HepG2 (cell line): ENCODE measurements around the gene CNEP1R1. TPM values are rescaled to one million over a fixed set of nuclear protein-coding genes. Genes with fewer than 3 reads are reported as not detected.
A peak's percentile ranks its signal among the peaks of the same experiment; 100 is the strongest.

Source experiments
- ATAC-seq: fragments of 200-7000 bp; cut with Tn5 transposase; 3 replicates; pipeline ENCODE4 v1.9.1; 2020; ENCODE audit warnings: mild to moderate bottlenecking, moderate library complexity
- BruUV-seq: library from RNA; stranded (reverse); fragments of 400-500 nt; replicated peaks from 2 replicates; lab custom pipeline; 2021; lab: Mats Ljungman, UMichigan
- CTCF ChIA-PET: fragments of 300-600 bp; formaldehyde crosslinking; extraction: SDS; loops from one replicate; lab custom pipeline; 2021; ENCODE audit warnings: low total read pairs, inconsistent platforms, low intra/inter-chr PET ratio; lab: Yijun Ruan, JAX
- POLR2A ChIA-PET: fragments of 350-600 bp; sonication (Branson Sonifier 250); formaldehyde crosslinking; loops from one replicate; lab custom pipeline; 2020; ENCODE audit warnings: antibody characterized with exemption, inconsistent platforms; lab: Yijun Ruan, JAX
- DNase-seq: peaks from one replicate; pipeline ENCODE4 v3.0.0-alpha.2; 2015; ENCODE audit warnings: low spot score
- FAIRE-seq: peaks from 3 replicates; lab custom pipeline; 2011; peaks lifted over from hg19 to GRCh38; lab: Jason Lieb, UNC
- H2AFZ ChIP-seq: one replicate; pipeline ENCODE4 v1.6.1; 2011; ENCODE audit warnings: low read length, inconsistent platforms
- H3K27ac ChIP-seq: fragments of 300-600 bp; 3 replicates; pipeline ENCODE4 v1.8.0; 2011; ENCODE audit warnings: mixed run types, mild to moderate bottlenecking, mixed read lengths, low read length, inconsistent platforms; ENCODE audit not compliant: insufficient read depth; ENCODE audit errors: extremely low read length
- H3K27me3 ChIP-seq, 2 experiments: fragments of 200-600 bp in 1 of 2; 2 replicates in 1 of 2; 3 replicates in 1 of 2; pipeline versions ENCODE4 v1.6.0 to v1.8.0; 2011; ENCODE audit warnings: low read length in 2 of 2, mild to moderate bottlenecking in 2 of 2, moderate library complexity in 2 of 2, inconsistent platforms in 1 of 2; ENCODE audit not compliant: insufficient read depth in 2 of 2, control insufficient read depth in 1 of 2
- H3K36me3 ChIP-seq, 2 experiments: fragments of 200-600 bp in 1 of 2; replicated peaks in 1 of 2; 2 replicates in 1 of 2; 3 replicates in 1 of 2; pipeline versions ENCODE4 v1.5.1 to v1.8.0; 2011; ENCODE audit warnings: low read length in 2 of 2, inconsistent platforms in 1 of 2; ENCODE audit not compliant: insufficient read depth in 2 of 2, control insufficient read depth in 1 of 2
- H3K4me1 ChIP-seq: 2 replicates; pipeline ENCODE4 v1.5.1; 2012; ENCODE audit warnings: low read length, inconsistent platforms; ENCODE audit not compliant: insufficient read depth
- H3K4me2 ChIP-seq: 2 replicates; pipeline ENCODE4 v1.6.0; 2011; ENCODE audit warnings: low read depth, low read length, inconsistent platforms
- H3K4me3 ChIP-seq, 3 experiments: fragments of 200-600 bp in 1 of 3; sonication (generic), shearing (Covaris generic) in 1 of 3; replicated peaks in 1 of 3; 2 replicates each; pipeline ENCODE4 v1.5.1; 2011 to 2016; ENCODE audit warnings: low read length in 3 of 3, inconsistent platforms in 2 of 3, low read depth in 2 of 3, mild to moderate bottlenecking in 2 of 3, control low read depth in 1 of 3, mixed read lengths in 1 of 3; ENCODE audit not compliant: insufficient read depth in 1 of 3
- H3K79me2 ChIP-seq: one replicate; pipeline ENCODE4 v1.6.1; 2011; ENCODE audit warnings: low read length, inconsistent platforms; ENCODE audit not compliant: insufficient read depth
- H3K9ac ChIP-seq: 2 replicates; pipeline ENCODE4 v1.6.0; 2011; ENCODE audit warnings: mild to moderate bottlenecking, low read depth, low read length, inconsistent platforms; ENCODE audit not compliant: insufficient read depth
- H3K9me3 ChIP-seq: 2 replicates; pipeline ENCODE4 v1.5.1; 2012; ENCODE audit warnings: mild to moderate bottlenecking, low read length
- H4K20me1 ChIP-seq: 2 replicates; pipeline ENCODE4 v1.6.0; 2011; ENCODE audit warnings: inconsistent platforms, mild to moderate bottlenecking, low read length, moderate library complexity; ENCODE audit not compliant: insufficient read depth
- AGO2 ChIP-seq: fragments of 200-400 bp; formaldehyde crosslinking; optimal IDR thresholded peaks from 2 replicates; pipeline ENCODE3; 2017; ENCODE audit warnings: mild to moderate bottlenecking, low read depth, low read length, moderate library complexity
- CEBPB ChIP-seq: IDR thresholded peaks from 2 replicates; pipeline ENCODE4 v1.6.1; 2011; ENCODE audit warnings: low read depth, low read length, improper control_type of control experiment, borderline replicate concordance
- HNRNPLL ChIP-seq: fragments of 200-400 bp; formaldehyde crosslinking; IDR thresholded peaks from 2 replicates; pipeline ENCODE4 v1.6.1; 2017; ENCODE audit warnings: mild to moderate bottlenecking, low read depth, low read length; ENCODE audit not compliant: poor library complexity, severe bottlenecking
- HOXA5 ChIP-seq: sonication (generic); formaldehyde crosslinking; IDR thresholded peaks from 2 replicates; pipeline ENCODE4 v1.4.0; 2020; ENCODE audit warnings: missing genetic modification reagents
- RAD21 ChIP-seq: fragments of 450-650 bp; formaldehyde crosslinking; IDR thresholded peaks from 2 replicates; pipeline ENCODE4 v1.5.0; 2020; ENCODE audit warnings: mild to moderate bottlenecking
- ZNF101 ChIP-seq: sonication (generic); formaldehyde crosslinking; IDR thresholded peaks from 2 replicates; pipeline ENCODE4 v1.4.0; 2020; ENCODE audit warnings: mild to moderate bottlenecking, low read depth, missing genetic modification reagents, borderline replicate concordance
- ZNF570 ChIP-seq: sonication (generic); formaldehyde crosslinking; IDR thresholded peaks from 2 replicates; pipeline ENCODE4 v1.4.0; 2020; ENCODE audit warnings: mild to moderate bottlenecking, missing genetic modification reagents, borderline replicate concordance
- ZNF746 ChIP-seq: sonication (generic); formaldehyde crosslinking; IDR thresholded peaks from 2 replicates; pipeline ENCODE4 v1.8.0; 2022; ENCODE audit warnings: mild to moderate bottlenecking, missing genetic modification reagents
- WGBS: methylation state at CpG from one replicate; pipeline ENCODE4 v1.1.6; 2017; ENCODE audit warnings: low lambda C conversion rate; 5-methylcytosine and 5-hydroxymethylcytosine counted together
- in situ Hi-C: cut with HindIII; loops from 2 replicates; pipeline ENCODE4 v1.10.0; 2017; ENCODE audit warnings: low pct_unique_long_range_greater_than_20kb; ENCODE audit not compliant: extremely low pct_ligation_motif_present
- intact Hi-C: fragments of 100-400 bp; cut with micrococcal nuclease; formaldehyde crosslinking; loops from one replicate; pipeline ENCODE4 v1.10.0; 2022; ENCODE audit not compliant: unreplicated experiment
- polyA plus RNA-seq, 8 experiments: library from polyadenylated mRNA; depleted of rRNA in 3 of 8; stranded (reverse) in 7 of 8; unstranded in 1 of 8; fragments of >200 nt; fragmentation: Illumina TruSeq in 4 of 8; extraction: Trizol in 4 of 8; gene quantifications; 2 replicates each; pipeline versions ENCODE4 v1.2.1 to v1.2.3, GENCODE V29; 2011 to 2016; ENCODE audit warnings: low read depth in 4 of 8, missing spikeins in 1 of 8, mixed read lengths in 1 of 8; ENCODE audit not compliant: insufficient read depth in 1 of 8
- total RNA-seq, 5 experiments: library from RNA; depleted of rRNA; stranded (reverse); fragments of >200 nt; fragmentation: Illumina TruSeq; extraction: Trizol; gene quantifications; 2 replicates each; pipeline ENCODE4 v1.2.3, GENCODE V29; 2016; ENCODE audit warnings: low read depth in 1 of 5
- TF ChIP-seq, protein P1 (sequence below): sonication (generic); formaldehyde crosslinking; IDR thresholded peaks from 2 replicates; pipeline ENCODE4 v1.5.0; 2020; ENCODE audit warnings: missing genetic modification reagents, mild to moderate bottlenecking, borderline replicate concordance

The CNEP1R1 gene
- total and polyA plus RNA-seq, 2 of the 13 experiments (the other 11 are each of a cell fraction or from before 2014, with no cell fraction given), result 23.6 to 26.8 TPM

DNA sequence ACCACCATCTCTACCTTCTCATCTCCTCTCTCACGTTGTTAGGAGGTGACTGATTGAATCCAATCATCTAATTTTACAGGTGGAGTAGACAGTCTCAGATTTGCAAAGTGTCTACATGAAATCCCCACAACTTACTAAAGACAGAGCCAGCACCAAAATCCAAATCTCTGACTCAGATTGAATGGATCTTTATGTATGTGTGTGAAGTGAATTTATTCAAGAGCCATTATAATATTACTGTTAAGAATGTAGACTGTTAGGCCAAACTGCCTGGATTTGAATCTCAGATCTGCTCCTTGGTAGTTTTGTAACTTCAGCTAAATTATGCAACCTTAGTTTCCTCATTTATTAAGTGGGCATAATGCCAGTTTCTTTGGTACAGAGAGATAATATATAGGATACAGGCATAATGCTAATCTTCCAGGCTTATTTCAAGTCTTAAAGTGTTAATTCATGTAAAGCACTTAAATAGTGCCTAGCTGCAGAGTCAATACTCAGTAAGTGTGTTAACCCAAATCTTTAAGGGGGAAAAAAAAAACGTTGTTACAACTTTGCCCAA is 12.7 kb downstream of the CNEP1R1 start:
- no peaks in the 10 kb centered on the region for H3K79me2 ChIP-seq
- FAIRE-seq (no peak), DNase-seq (no peak), ATAC-seq (no peak)
- H3K4me3 ChIP-seq, result no peak overlapping the region
- POLR2A ChIA-PET, result interaction anchor here (1.6 to 1.8 kb wide), 2 partner anchors 13 to 28 kb away, joined by 8 to 9 read pairs; partner anchors contain the start of genes CNEP1R1 and HEATR3
- TF ChIP-seq ZNF746 (CRISPR knock-in tag) (no peak), CEBPB (peak; percentile 16; the same call in 1 of the 2 replicates), RAD21 (CRISPR knock-in tag) (no peak), HNRNPLL (no peak), ZNF101 (CRISPR knock-in tag) (no peak)
- no peaks in the 10 kb centered on the region for H3K27me3 ChIP-seq
- no peak overlapping the region for H2AFZ ChIP-seq
- no peak overlapping the region for H3K4me2 ChIP-seq
- H3K9ac ChIP-seq, result no peak overlapping the region
- no TSS peak for BruUV-seq
- H3K36me3 ChIP-seq, result peaks cover 1 to 7% of the 10 kb centered on the region in 2 experiments; a peak in 3 of 5 replicates
- intact Hi-C loops, result no loop called here
- no peaks in the 10 kb centered on the region for H3K9me3 ChIP-seq
- no peaks in the 10 kb centered on the region for H4K20me1 ChIP-seq
- CTCF ChIA-PET, result no interaction called here
- in situ Hi-C loops, result loop anchor here (25.0 kb wide), 1 partner anchor 325 kb away; the partner anchor contains the start of gene BRD7
- peaks cover 72% of the 10 kb centered on the region for H3K4me1 ChIP-seq
- H3K27ac ChIP-seq, result no peak overlapping the region
- 58% methylated on average over 2 of the region's 2 CpGs for WGBS

- Histone ChIP-seq H3K4me1 (peaks cover 67% of the 10 kb centered on the region), H3K27ac (no peak overlapping the region), H3K79me2 (no peaks in the 10 kb centered on the region), H3K27me3 (no peaks in the 10 kb centered on the region), H2AFZ (no peak overlapping the region), H3K4me2 (no peak overlapping the region), H4K20me1 (no peaks in the 10 kb centered on the region), H3K9ac (no peak overlapping the region), H3K4me3 (no peak overlapping the region), H3K9me3 (no peaks in the 10 kb centered on the region), H3K36me3 (peaks cover 1 to 7% of the 10 kb centered on the region in 2 experiments; a peak in 3 of 5 replicates)
- ChIA-PET CTCF (no interaction called here), POLR2A (interaction anchor here (1.6 to 1.8 kb wide), 2 partner anchors 13 to 28 kb away, joined by 8 to 9 read pairs; partner anchors contain the start of genes CNEP1R1 and HEATR3)
- intact Hi-C loops, result no loop called here
- no TSS peak for BruUV-seq
- FAIRE-seq (no peak), ATAC-seq (no peak), DNase-seq (no peak)
- TF ChIP-seq HOXA5 (no peak), AGO2 (peak; percentile 31), ZNF570 (no peak)
- TF ChIP-seq, protein P1, sequence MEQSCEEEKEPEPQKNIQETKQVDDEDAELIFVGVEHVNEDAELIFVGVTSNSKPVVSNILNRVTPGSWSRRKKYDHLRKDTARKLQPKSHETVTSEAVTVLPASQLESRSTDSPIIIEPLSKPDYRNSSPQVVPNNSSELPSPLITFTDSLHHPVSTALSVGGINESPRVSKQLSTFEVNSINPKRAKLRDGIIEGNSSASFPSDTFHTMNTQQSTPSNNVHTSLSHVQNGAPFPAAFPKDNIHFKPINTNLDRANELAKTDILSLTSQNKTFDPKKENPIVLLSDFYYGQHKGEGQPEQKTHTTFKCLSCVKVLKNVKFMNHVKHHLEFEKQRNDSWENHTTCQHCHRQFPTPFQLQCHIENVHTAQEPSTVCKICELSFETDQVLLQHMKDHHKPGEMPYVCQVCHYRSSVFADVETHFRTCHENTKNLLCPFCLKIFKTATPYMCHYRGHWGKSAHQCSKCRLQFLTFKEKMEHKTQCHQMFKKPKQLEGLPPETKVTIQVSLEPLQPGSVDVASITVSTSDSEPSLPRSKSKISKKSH (CRISPR knock-in tag), result no peak
- in situ Hi-C loops, result loop anchor here (25.0 kb wide), 1 partner anchor 324 kb away; the partner anchor contains the start of gene BRD7
- 94% methylated on average over 4 of the region's 4 CpGs for WGBS
These were observed 13.3 kb downstream of the CNEP1R1 start for GRCh38 chr16:50038286-50038685.
